Left ventricle myocardium inferior (tissue), 1 donor: ENCODE measurements around the gene SEMA5B. TPM values are rescaled to one million over a fixed set of nuclear protein-coding genes. Genes with fewer than 3 reads are reported as not detected.

ENCODE experiments used
- DNase-seq: peaks from one replicate; pipeline ENCODE4 v3.0.0-alpha.2; 2020
- H3K27ac ChIP-seq: fragments of 200-600 bp; replicated peaks from 2 replicates; pipeline ENCODE4 v1.8.0; 2021
- H3K27me3 ChIP-seq: fragments of 200-600 bp; 2 replicates; pipeline ENCODE4 v1.8.0; 2021; ENCODE audit warnings: low read depth
- H3K36me3 ChIP-seq: fragments of 200-600 bp; 2 replicates; pipeline ENCODE4 v1.8.0; 2021
- H3K4me1 ChIP-seq: fragments of 200-600 bp; 2 replicates; pipeline ENCODE4 v1.8.0; 2021
- H3K4me3 ChIP-seq: fragments of 200-600 bp; 2 replicates; pipeline ENCODE4 v1.8.0; 2021; ENCODE audit warnings: mild to moderate bottlenecking, moderate library complexity
- H3K9me3 ChIP-seq: fragments of 200-600 bp; replicated peaks from 2 replicates; pipeline ENCODE4 v1.8.0; 2021
- CTCF ChIP-seq: fragments of 200-600 bp; IDR thresholded peaks from 2 replicates; pipeline ENCODE4 v1.8.0; 2021; ENCODE audit warnings: antibody characterized with exemption, mild to moderate bottlenecking, borderline replicate concordance
- intact Hi-C: fragments of 100-400 bp; cut with micrococcal nuclease; formaldehyde crosslinking; loops from one replicate; pipeline ENCODE4 v1.11.0; 2022
- total RNA-seq: library from RNA; stranded (reverse); fragmentation: NEBNext Ultra II Directional; extraction: Animal tissue kit (Norgen Biotek cat#: 25700); gene quantifications from one replicate; pipeline ENCODE4 v1.2.1, GENCODE V29; 2021
- donor health status: DM: no; HTN: yes; CAD: no; lungs with severe emphysema.

Gene SEMA5B
- total RNA-seq, 1 donor from 2014 or later, result 5.3 TPM

DNA sequence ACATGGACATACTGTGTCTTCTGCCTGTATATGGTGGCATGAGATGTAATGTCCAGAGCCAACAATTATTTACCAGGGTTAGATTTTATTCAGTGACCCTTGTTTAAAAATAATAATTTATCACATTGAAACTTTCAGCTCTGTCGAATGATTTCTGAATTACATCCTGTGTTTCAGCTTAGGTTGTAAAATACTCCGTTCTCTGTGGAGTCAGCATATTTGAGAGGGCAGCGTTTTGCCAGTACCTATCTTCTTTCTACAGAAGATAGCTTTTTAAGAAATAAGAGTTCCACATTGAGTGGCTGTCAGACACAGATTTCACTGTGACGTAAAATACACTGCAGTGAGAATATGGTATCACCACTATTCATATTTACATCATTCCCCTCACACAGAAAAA is 147.4 kb downstream of the SEMA5B start:
- no peaks in the 10 kb centered on the region for H3K9me3 ChIP-seq
- peaks cover 32% of the 10 kb centered on the region for H3K36me3 ChIP-seq
- intact Hi-C loops, result no loop called here
- TF ChIP-seq CTCF, result no peak
- no peak overlapping the region for H3K4me3 ChIP-seq
- no peaks in the 10 kb centered on the region for H3K4me1 ChIP-seq
- H3K27me3 ChIP-seq, result no peaks in the 10 kb centered on the region
- DNase-seq, result no peak
- no peak overlapping the region for H3K27ac ChIP-seq

GRCh38 chr3:122875547-122876127 is 151.9 kb downstream of the SEMA5B start:
- no peaks in the 10 kb centered on the region for H3K27me3 ChIP-seq
- no peaks in the 10 kb centered on the region for H3K9me3 ChIP-seq
- no peak for TF ChIP-seq CTCF
- H3K36me3 ChIP-seq, result peaks cover 39% of the 10 kb centered on the region
- no peaks in the 10 kb centered on the region for H3K4me1 ChIP-seq
- no peak overlapping the region for H3K4me3 ChIP-seq
- intact Hi-C loops, result no loop called here
- H3K27ac ChIP-seq, result no peak overlapping the region
- DNase-seq, result no peak

GRCh38 chr3:122873741-122874515 is 153.6 kb downstream of the SEMA5B start:
- Histone ChIP-seq H3K27me3 (no peaks in the 10 kb centered on the region), H3K4me1 (no peaks in the 10 kb centered on the region), H3K36me3 (peaks cover 27% of the 10 kb centered on the region), H3K27ac (no peak overlapping the region), H3K4me3 (no peak overlapping the region), H3K9me3 (no peaks in the 10 kb centered on the region)
- no peak for TF ChIP-seq CTCF
- DNase-seq, result no peak
- intact Hi-C loops, result no loop called here

- H3K36me3 ChIP-seq, result peaks cover 37% of the 10 kb centered on the region
- TF ChIP-seq CTCF, result no peak
- no peaks in the 10 kb centered on the region for H3K4me1 ChIP-seq
- H3K9me3 ChIP-seq, result no peaks in the 10 kb centered on the region
- H3K27ac ChIP-seq, result no peak overlapping the region
- no peak for DNase-seq
- intact Hi-C loops, result no loop called here
- no peak overlapping the region for H3K4me3 ChIP-seq
- H3K27me3 ChIP-seq, result no peaks in the 10 kb centered on the region
These were observed 159.2 kb downstream of the SEMA5B start for GRCh38 chr3:122868322-122868721.

GRCh38 chr3:122864498-122864897 is 163.1 kb downstream of the SEMA5B start:
- DNase-seq, result no peak
- Histone ChIP-seq H3K27me3 (no peaks in the 10 kb centered on the region), H3K4me3 (no peak overlapping the region), H3K9me3 (no peaks in the 10 kb centered on the region), H3K27ac (no peak overlapping the region), H3K36me3 (peaks cover 46% of the 10 kb centered on the region), H3K4me1 (no peaks in the 10 kb centered on the region)
- no peak for TF ChIP-seq CTCF
- intact Hi-C loops, result no loop called here
